ENCODE measurements around the gene CROCC2. TPM values are rescaled to one million over a fixed set of nuclear protein-coding genes. Genes with fewer than 3 reads are reported as not detected.

Gene CROCC2
- total and polyA plus RNA-seq, 2 of the 13 experiments (the other 11 are each of a cell fraction or from before 2014, with no cell fraction given) = not detected

- TF ChIP-seq ARID4A (CRISPR knock-in tag; IDR thresholded peaks at IDR 0.05; ENCODE audit: borderline replicate concordance) = peak; percentile 80; the same call in 1 of the 2 replicates
- no peak; the same call in 1 of the 2 replicates for TF ChIP-seq JDP2 (CRISPR knock-in tag; IDR thresholded peaks at IDR 0.05; ENCODE audit: borderline replicate concordance)
- TF ChIP-seq TCF12 (IDR thresholded peaks at IDR 0.05) = no peak
- peak; percentile 42; the same call in 1 of the 2 replicates for TF ChIP-seq TCF12 (CRISPR knock-in tag; IDR thresholded peaks at IDR 0.05)
- TF ChIP-seq ATF7 (IDR thresholded peaks at IDR 0.05) = no peak
- TF ChIP-seq ATF7 (CRISPR knock-in tag; IDR thresholded peaks at IDR 0.05) = no peak
- peak; percentile 92 for TF ChIP-seq ELF1 (CRISPR knock-in tag; IDR thresholded peaks at IDR 0.05)
- peak; percentile 63; the same call in 1 of the 2 replicates for TF ChIP-seq ATF7-NPFF (CRISPR knock-in tag; IDR thresholded peaks at IDR 0.05; ENCODE audit: low read depth)
- TF ChIP-seq NCOA2 (CRISPR knock-in tag; IDR thresholded peaks at IDR 0.05) = peak; percentile 74
- TF ChIP-seq SETDB1 (CRISPR knock-in tag; IDR thresholded peaks at IDR 0.05; ENCODE audit: borderline replicate concordance) = 0 out of 2 replicates have a peak, but pooled peaks have one; percentile 12
- TF ChIP-seq TBX2 (CRISPR knock-in tag; IDR thresholded peaks at IDR 0.05; ENCODE audit: borderline replicate concordance) = peak; percentile 82; the same call in 1 of the 2 replicates
- no peak for TF ChIP-seq SIN3A (IDR thresholded peaks at IDR 0.05; ENCODE audit: borderline replicate concordance, low read depth, low read length)
- no peak for TF ChIP-seq ZBTB2 (CRISPR knock-in tag; IDR thresholded peaks at IDR 0.05; ENCODE audit: low read depth)
- TF ChIP-seq DR1 (CRISPR knock-in tag; IDR thresholded peaks at IDR 0.05) = peak; percentile 69; the same call in 1 of the 2 replicates
- no peak for TF ChIP-seq ZNF34 (CRISPR knock-in tag; IDR thresholded peaks at IDR 0.05; ENCODE audit: borderline replicate concordance)
- TF ChIP-seq FOXK2 (IDR thresholded peaks at IDR 0.05) = no peak
- TF ChIP-seq ZNF335 (CRISPR knock-in tag; IDR thresholded peaks at IDR 0.05) = peak; percentile 91
- peak; percentile 25; the same call in 1 of the 2 replicates for TF ChIP-seq ZNF891 (CRISPR knock-in tag; IDR thresholded peaks at IDR 0.05)
- no peak for TF ChIP-seq TRIM22 (IDR thresholded peaks at IDR 0.05)
- TF ChIP-seq JUN (CRISPR knock-in tag; IDR thresholded peaks at IDR 0.05) = peak; percentile 77; the same call in 1 of the 2 replicates
- TF ChIP-seq LBX2 (CRISPR knock-in tag; IDR thresholded peaks at IDR 0.05; ENCODE audit: borderline replicate concordance) = peak; percentile 80; the same call in 1 of the 2 replicates
- no peak for TF ChIP-seq ZNF652 (CRISPR knock-in tag; IDR thresholded peaks at IDR 0.05; ENCODE audit: borderline replicate concordance, low read depth)
- TF ChIP-seq ZNF317 (CRISPR knock-in tag; IDR thresholded peaks at IDR 0.05) = peak; percentile 91
- TF ChIP-seq IRF2 (CRISPR knock-in tag; IDR thresholded peaks at IDR 0.05) = peak; percentile 86
Observed at GRCh38 chr2:240876475-240877251, 29.5 kb upstream of the CROCC2 start (continued).

Measured in HepG2 (cell line).